Keratinocyte (primary cell): Measurements from ENCODE around the gene AGAP1. TPM values are rescaled to one million over a fixed set of nuclear protein-coding genes. Genes with fewer than 3 reads are reported as not detected.

Source experiments
- DNase-seq: peaks from one replicate; pipeline ENCODE4 v3.0.0-alpha.2; 2011; ENCODE audit warnings: low read depth, missing footprints, low spot score
- FAIRE-seq: peaks from 2 replicates; lab custom pipeline; 2011; peaks lifted over from hg19 to GRCh38; lab: Jason Lieb, UNC
- H2AFZ ChIP-seq: 2 replicates; pipeline ENCODE4 v1.6.0; 2012; ENCODE audit warnings: low read length, control low read depth, inconsistent platforms; ENCODE audit not compliant: control insufficient read depth
- H3K27ac ChIP-seq: 2 replicates; pipeline ENCODE4 v1.5.1; 2011; ENCODE audit warnings: low read length; ENCODE audit not compliant: control insufficient read depth, insufficient read depth
- H3K27me3 ChIP-seq: 3 replicates; pipeline ENCODE4 v1.6.0; 2011; ENCODE audit warnings: low read length; ENCODE audit not compliant: control insufficient read depth, insufficient read depth; ENCODE audit errors: extremely low read depth
- H3K36me3 ChIP-seq, 2 experiments: 2 replicates in 1 of 2; 3 replicates in 1 of 2; pipeline ENCODE4 v1.5.1; 2011; ENCODE audit warnings: low read length in 2 of 2, mild to moderate bottlenecking in 1 of 2; ENCODE audit not compliant: control insufficient read depth in 2 of 2, insufficient read depth in 2 of 2; ENCODE audit errors: extremely low read depth in 1 of 2
- H3K4me1 ChIP-seq: 3 replicates; pipeline ENCODE4 v1.5.1; 2011; ENCODE audit warnings: low read length; ENCODE audit not compliant: control insufficient read depth, insufficient read depth; ENCODE audit errors: extremely low read depth
- H3K4me2 ChIP-seq: 3 replicates; pipeline ENCODE4 v1.6.0; 2011; ENCODE audit warnings: low read depth, low read length; ENCODE audit not compliant: control insufficient read depth, insufficient read depth; ENCODE audit errors: extremely low read depth
- H3K4me3 ChIP-seq, 3 experiments: fragments of 200-600 bp in 1 of 3; sonication (generic) in 1 of 3; 2 replicates in 2 of 3; 3 replicates in 1 of 3; pipeline ENCODE4 v1.5.1; 2011 to 2016; ENCODE audit warnings: low read length in 3 of 3, mild to moderate bottlenecking in 3 of 3, control low read depth in 2 of 3, inconsistent platforms in 1 of 3, low read depth in 1 of 3, mixed read lengths in 1 of 3, mixed run types in 1 of 3, moderate library complexity in 1 of 3; ENCODE audit not compliant: control insufficient read depth in 2 of 3, insufficient read depth in 2 of 3; ENCODE audit errors: extremely low read depth in 1 of 3
- H3K79me2 ChIP-seq: 2 replicates; pipeline ENCODE4 v1.6.0; 2012; ENCODE audit warnings: low read length; ENCODE audit not compliant: control insufficient read depth, insufficient read depth
- H3K9ac ChIP-seq: 3 replicates; pipeline ENCODE4 v1.6.0; 2011; ENCODE audit warnings: low read length; ENCODE audit not compliant: control insufficient read depth, insufficient read depth; ENCODE audit errors: extremely low read depth
- H3K9me1 ChIP-seq: 3 replicates; pipeline ENCODE4 v1.6.0; 2011; ENCODE audit warnings: low read length; ENCODE audit not compliant: control insufficient read depth, insufficient read depth; ENCODE audit errors: extremely low read depth
- H3K9me3 ChIP-seq: 2 replicates; pipeline ENCODE4 v1.5.1; 2012; ENCODE audit warnings: low read depth, low read length; ENCODE audit not compliant: control insufficient read depth
- H4K20me1 ChIP-seq: 3 replicates; pipeline ENCODE4 v1.6.0; 2011; ENCODE audit warnings: low read length; ENCODE audit not compliant: control insufficient read depth, insufficient read depth; ENCODE audit errors: extremely low read depth
- CTCF ChIP-seq, 3 experiments: IDR thresholded peaks in 1 of 3; conservative IDR thresholded peaks in 1 of 3; optimal IDR thresholded peaks in 1 of 3; 2 replicates in 2 of 3; 3 replicates in 1 of 3; pipeline versions ENCODE3 to v1.5.1; 2011; ENCODE audit warnings: low read length in 3 of 3, mild to moderate bottlenecking in 3 of 3, moderate library complexity in 2 of 3, control low read depth in 1 of 3, inconsistent platforms in 1 of 3; ENCODE audit not compliant: insufficient read depth in 2 of 3; ENCODE audit errors: extremely low read depth in 1 of 3
- EZH2 ChIP-seq: IDR thresholded peaks from one replicate; pipeline ENCODE4 v1.6.1; 2012; ENCODE audit warnings: inconsistent platforms, mild to moderate bottlenecking, low read length, moderate library complexity
- dilution Hi-C: fragments of 300-500 bp; cut with MboI; formaldehyde crosslinking; loops from one replicate; pipeline ENCODE4 v1.7.0; 2020; ENCODE audit warnings: low sequenced_read_pairs; ENCODE audit not compliant: extremely low pct_ligation_motif_present
- polyA plus RNA-seq, 5 experiments: library from polyadenylated mRNA; depleted of rRNA in 3 of 5; stranded (reverse) in 3 of 5; stranded (forward) in 1 of 5; unstranded in 1 of 5; fragments of >200 nt; gene quantifications; 1 replicate in 1 of 5; 2 replicates in 3 of 5; 3 replicates in 1 of 5; pipeline versions ENCODE4 v1.2.1 to v1.2.3, GENCODE V29; 2011 to 2012; ENCODE audit warnings: missing spikeins in 2 of 5, low read depth in 1 of 5, low replicate concordance in 1 of 5

AGAP1 gene
- polyA plus RNA-seq, 1 donor (not counting 4 experiments of a cell fraction or from before 2014, with no cell fraction given) = 12.6 TPM

- Histone ChIP-seq H3K4me2 (no peak overlapping the region), H3K79me2 (no peaks in the 10 kb centered on the region), H4K20me1 (no peaks in the 10 kb centered on the region), H3K36me3 (peaks cover 0 to 2% of the 10 kb centered on the region in 2 experiments), H2AFZ (no peak overlapping the region), H3K4me3 (no peak overlapping the region), H3K27ac (no peak overlapping the region), H3K27me3 (no peaks in the 10 kb centered on the region), H3K4me1 (no peaks in the 10 kb centered on the region), H3K9me3 (no peaks in the 10 kb centered on the region), H3K9ac (no peak overlapping the region), H3K9me1 (peaks cover 3% of the 10 kb centered on the region)
- dilution Hi-C loops = no loop called here
- TF ChIP-seq CTCF (optimal IDR thresholded peaks at IDR 0.05 in 1 of 3, IDR thresholded peaks at IDR 0.05 in 1 of 3, conservative IDR thresholded peaks at IDR 0.05 in 1 of 3; ENCODE audit: extremely low read depth in 1 of 3, insufficient read depth in 2 of 3, low read length in 3 of 3) = no peak
- TF ChIP-seq EZH2 = no peak
- FAIRE-seq (no peak), DNase-seq (no peak)
Measured at GRCh38 chr2:236015171-236015570, 521.3 kb downstream of the AGAP1 start.

GRCh38 chr2:236016496-236016895 is 522.7 kb downstream of the AGAP1 start:
- no peaks in the 10 kb centered on the region for H3K79me2 ChIP-seq
- FAIRE-seq (no peak), DNase-seq (no peak)
- H3K4me2 ChIP-seq = no peak overlapping the region
- no peak for TF ChIP-seq CTCF (optimal IDR thresholded peaks at IDR 0.05 in 1 of 3, IDR thresholded peaks at IDR 0.05 in 1 of 3, conservative IDR thresholded peaks at IDR 0.05 in 1 of 3; ENCODE audit: extremely low read depth in 1 of 3, insufficient read depth in 2 of 3, low read length in 3 of 3)
- no peak for TF ChIP-seq EZH2
- H3K27ac ChIP-seq = no peak overlapping the region
- H3K27me3 ChIP-seq = no peaks in the 10 kb centered on the region
- H4K20me1 ChIP-seq = no peaks in the 10 kb centered on the region
- dilution Hi-C loops = no loop called here
- H3K36me3 ChIP-seq = peaks cover 0 to 2% of the 10 kb centered on the region in 2 experiments
- H3K4me3 ChIP-seq = no peak overlapping the region
- no peaks in the 10 kb centered on the region for H3K9me3 ChIP-seq
- no peak overlapping the region for H3K9ac ChIP-seq
- no peak overlapping the region for H2AFZ ChIP-seq
- peaks cover 3% of the 10 kb centered on the region for H3K9me1 ChIP-seq
- no peaks in the 10 kb centered on the region for H3K4me1 ChIP-seq
